Glutamatergic neuron (in vitro differentiated cells): ENCODE measurements around the gene PIAS1. TPM values are rescaled to one million over a fixed set of nuclear protein-coding genes. Genes with fewer than 3 reads are reported as not detected.

Experiments used
- DNase-seq: peaks from one replicate; pipeline ENCODE4 v3.0.0; 2022
- H3K27ac Mint-ChIP-seq: one replicate; pipeline ENCODE4 v1.8.0; 2020; ENCODE audit warnings: mild to moderate bottlenecking, mixed read lengths, inconsistent platforms; ENCODE audit not compliant: unreplicated experiment
- H3K27me3 Mint-ChIP-seq: one replicate; pipeline ENCODE4 v1.8.0; 2020; ENCODE audit warnings: mild to moderate bottlenecking, moderate library complexity, mixed read lengths, inconsistent platforms; ENCODE audit not compliant: unreplicated experiment
- H3K36me3 Mint-ChIP-seq: one replicate; pipeline ENCODE4 v1.8.0; 2020; ENCODE audit warnings: mild to moderate bottlenecking, mixed read lengths, inconsistent platforms; ENCODE audit not compliant: unreplicated experiment
- H3K4me1 Mint-ChIP-seq: one replicate; pipeline ENCODE4 v1.8.0; 2020; ENCODE audit warnings: mild to moderate bottlenecking, low read depth, mixed read lengths, inconsistent platforms; ENCODE audit not compliant: unreplicated experiment
- H3K4me3 Mint-ChIP-seq: one replicate; pipeline ENCODE4 v1.8.0; 2020; ENCODE audit warnings: mild to moderate bottlenecking, mixed read lengths, inconsistent platforms; ENCODE audit not compliant: unreplicated experiment
- H3K9me3 Mint-ChIP-seq: one replicate; pipeline ENCODE4 v1.8.0; 2020; ENCODE audit warnings: mild to moderate bottlenecking, moderate library complexity, mixed read lengths, inconsistent platforms; ENCODE audit not compliant: unreplicated experiment
- CTCF ChIP-seq: fragments of 200-600 bp; sonication (generic); IDR thresholded peaks from one replicate; pipeline ENCODE4 v1.5.0; 2021; ENCODE audit not compliant: partially characterized antibody, unreplicated experiment
- total RNA-seq: library from RNA; stranded (reverse); fragmentation: NEBNext Ultra II Directional; extraction: Animal tissue kit (Norgen Biotek cat#: 25700); gene quantifications from one replicate; pipeline ENCODE4 v1.2.1, GENCODE V29; 2021; ENCODE audit not compliant: unreplicated experiment

PIAS1 gene
- total RNA-seq, 1 donor from 2014 or later, result 64.9 TPM

GRCh38 chr15:68235022-68235421 lies 180.9 kb downstream of the PIAS1 start:
- Mint-ChIP-seq H3K27me3 (peaks cover 5% of the 10 kb centered on the region), H3K36me3 (no peaks in the 10 kb centered on the region), H3K27ac (no peak overlapping the region), H3K9me3 (peaks cover 5% of the 10 kb centered on the region), H3K4me3 (no peak overlapping the region), H3K4me1 (peaks cover 2% of the 10 kb centered on the region)
- DNase-seq, result no peak
- TF ChIP-seq CTCF, result no peak

GRCh38 chr15:68239025-68239424 lies 184.9 kb downstream of the PIAS1 start:
- no peak overlapping the region for H3K4me3 Mint-ChIP-seq
- no peak overlapping the region for H3K27ac Mint-ChIP-seq
- H3K36me3 Mint-ChIP-seq, result peaks cover 10% of the 10 kb centered on the region
- TF ChIP-seq CTCF, result no peak
- no peaks in the 10 kb centered on the region for H3K4me1 Mint-ChIP-seq
- H3K9me3 Mint-ChIP-seq, result peaks cover 1% of the 10 kb centered on the region
- no peak for DNase-seq
- peaks cover 2% of the 10 kb centered on the region for H3K27me3 Mint-ChIP-seq

GRCh38 chr15:68241088-68241935 lies 187.2 kb downstream of the PIAS1 start:
- DNase-seq, result no peak
- Mint-ChIP-seq H3K27me3 (peaks cover 2% of the 10 kb centered on the region), H3K36me3 (peaks cover 10% of the 10 kb centered on the region), H3K4me1 (no peaks in the 10 kb centered on the region), H3K4me3 (no peak overlapping the region), H3K27ac (no peak overlapping the region), H3K9me3 (peaks cover 5% of the 10 kb centered on the region)
- no peak for TF ChIP-seq CTCF

Other genes with a start within 250 kb of the PIAS1 start
- 4.0 TPM for gene SKOR1, start 228.8 kb upstream of the PIAS1 start, total RNA-seq
- not detected for gene RNU6-1, start 214.3 kb upstream of the PIAS1 start, total RNA-seq
- gene CALML4, start 151.0 kb downstream of the PIAS1 start, total RNA-seq, result 4.1 TPM
- 26.1 TPM for gene CLN6, start 175.4 kb downstream of the PIAS1 start, total RNA-seq
- gene FEM1B, start 223.4 kb downstream of the PIAS1 start, total RNA-seq, result 69.6 TPM